ENCODE measurements around the gene KIAA0930. TPM values are rescaled to one million over a fixed set of nuclear protein-coding genes. Genes with fewer than 3 reads are reported as not detected.
A peak's percentile ranks its signal among the peaks of the same experiment; 100 is the strongest.

Gene KIAA0930
- total RNA-seq, 2 experiments from 2014 or later, result 13.3 to 17.8 TPM

DNA sequence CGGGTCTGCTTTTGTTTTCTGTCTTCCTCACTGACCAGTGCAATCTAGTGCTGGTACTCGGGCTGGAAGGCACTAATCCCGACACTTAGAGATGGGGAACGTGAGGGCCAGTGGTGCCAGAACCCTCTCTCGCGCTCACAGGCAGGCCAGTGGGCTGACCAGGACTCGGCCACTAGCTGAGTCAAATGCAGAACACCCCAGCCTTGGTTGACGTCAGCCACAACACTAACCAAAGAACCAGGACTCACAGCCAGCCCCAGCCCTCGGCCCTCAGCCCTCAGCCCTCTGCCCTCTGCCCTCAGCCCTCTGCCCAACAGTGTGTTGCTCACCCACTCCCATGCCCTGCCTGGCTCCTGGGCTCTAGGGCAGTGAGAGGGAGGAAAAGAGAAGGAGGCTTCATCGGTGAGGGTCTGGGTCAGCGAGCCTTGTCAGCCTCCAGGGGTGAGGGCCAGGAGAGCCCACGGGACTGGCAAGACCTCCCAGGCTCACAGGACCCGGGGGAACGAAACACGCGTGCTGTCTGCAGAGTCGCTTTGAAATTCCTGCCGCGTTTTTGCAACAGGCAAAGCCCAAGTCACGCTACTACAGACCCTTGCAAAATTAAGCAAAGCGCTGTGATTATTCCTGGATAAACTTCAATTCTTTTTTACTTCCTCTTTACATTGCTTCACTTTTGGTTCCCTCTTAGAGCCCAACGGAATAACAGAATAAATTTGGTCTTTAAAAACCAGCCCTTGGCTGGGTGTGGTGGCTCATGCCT is 27.5 kb downstream of the KIAA0930 start:
- CTCF ChIA-PET, result no interaction called here
- no peaks in the 10 kb centered on the region for H3K4me1 Mint-ChIP-seq

DNA sequence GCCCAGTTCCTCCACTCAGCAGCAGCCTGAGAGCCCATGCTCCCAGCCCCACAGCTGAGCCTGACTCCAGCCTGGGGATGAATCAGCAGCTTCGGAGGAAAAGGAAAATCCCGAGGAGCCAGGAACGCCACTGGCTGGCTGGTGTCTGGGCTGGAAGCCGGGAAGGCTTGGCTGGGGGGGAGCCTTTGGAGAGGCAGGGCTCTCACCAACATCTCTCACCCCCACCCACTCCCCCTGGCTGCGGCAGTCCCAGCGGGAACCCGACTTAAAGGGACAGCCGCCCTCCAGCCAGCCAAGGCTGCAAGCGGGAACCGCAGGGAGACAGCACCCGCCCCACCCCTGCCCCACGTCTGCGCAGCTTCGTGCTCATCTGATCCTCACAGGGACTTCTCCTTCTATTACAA is 28.4 kb downstream of the KIAA0930 start:
- Mint-ChIP-seq H3K27ac (no peak overlapping the region), H3K4me3 (no peak overlapping the region), H3K27me3 (no peaks in the 10 kb centered on the region), H3K36me3 (ENCODE audit: low read depth) (no peaks in the 10 kb centered on the region), H3K9me3 (no peaks in the 10 kb centered on the region), H3K4me1 (no peaks in the 10 kb centered on the region)
- ChIA-PET CTCF (no interaction called here), POLR2A (no interaction called here)
- DNase-seq, result no peak

More for the DNA sequence above, 27.5 kb downstream of the KIAA0930 start:
- POLR2A ChIA-PET, result no interaction called here
- H3K9me3 Mint-ChIP-seq, result no peaks in the 10 kb centered on the region
- H3K36me3 Mint-ChIP-seq (ENCODE audit: low read depth), result no peaks in the 10 kb centered on the region
- no peak for DNase-seq
- H3K4me3 Mint-ChIP-seq, result no peak overlapping the region
- H3K27ac Mint-ChIP-seq, result no peak overlapping the region
- no peaks in the 10 kb centered on the region for H3K27me3 Mint-ChIP-seq

DNA sequence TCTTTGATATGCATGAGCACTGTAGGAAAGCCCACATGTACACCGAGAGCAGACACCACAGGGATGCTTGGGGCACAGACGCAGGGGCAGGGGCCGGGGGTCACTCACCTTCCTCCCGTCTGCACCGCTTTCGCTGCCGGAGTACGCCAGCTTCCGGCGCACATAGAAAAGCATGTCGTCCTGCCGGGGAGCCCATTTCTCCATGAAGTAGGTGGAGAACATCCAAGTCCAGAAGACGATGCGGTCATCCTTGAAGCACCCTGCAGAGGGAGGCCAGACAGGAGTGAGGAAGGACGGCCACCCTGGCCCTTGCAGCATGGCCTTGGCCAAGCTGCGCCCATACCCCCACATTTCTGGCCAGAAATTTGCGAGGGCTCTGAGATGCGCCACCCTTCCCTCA is 28.8 kb downstream of the KIAA0930 start:
- Mint-ChIP-seq H3K4me1 (no peaks in the 10 kb centered on the region), H3K4me3 (no peak overlapping the region), H3K27me3 (no peaks in the 10 kb centered on the region), H3K27ac (no peak overlapping the region), H3K36me3 (ENCODE audit: low read depth) (no peaks in the 10 kb centered on the region), H3K9me3 (no peaks in the 10 kb centered on the region)
- CTCF ChIA-PET, result no interaction called here
- POLR2A ChIA-PET, result no interaction called here
- no peak for DNase-seq

DNA sequence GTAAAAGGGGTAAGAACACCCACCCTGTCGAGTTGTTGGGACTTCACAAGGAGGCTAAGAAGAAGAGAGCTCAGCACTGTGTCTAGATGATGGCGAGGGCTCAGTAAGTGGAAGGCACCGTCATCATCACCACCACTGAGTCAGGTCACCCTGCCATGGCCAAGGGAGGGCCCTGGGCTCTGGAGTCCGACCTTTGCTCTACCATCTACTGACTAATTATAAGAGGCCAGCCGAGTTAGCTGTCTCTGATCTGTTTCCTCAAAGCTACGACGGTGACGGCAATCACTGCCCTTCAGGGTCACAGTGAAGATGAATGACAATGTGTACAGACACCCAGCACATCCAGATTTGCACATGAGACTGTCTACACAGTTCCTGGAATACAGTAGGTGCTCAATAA is 29.3 kb downstream of the KIAA0930 start:
- DNase-seq, result no peak
- Mint-ChIP-seq H3K36me3 (ENCODE audit: low read depth) (no peaks in the 10 kb centered on the region), H3K9me3 (no peaks in the 10 kb centered on the region), H3K27me3 (no peaks in the 10 kb centered on the region), H3K4me3 (no peak overlapping the region), H3K27ac (no peak overlapping the region), H3K4me1 (no peaks in the 10 kb centered on the region)
- CTCF ChIA-PET, result no interaction called here
- POLR2A ChIA-PET, result no interaction called here

DNA sequence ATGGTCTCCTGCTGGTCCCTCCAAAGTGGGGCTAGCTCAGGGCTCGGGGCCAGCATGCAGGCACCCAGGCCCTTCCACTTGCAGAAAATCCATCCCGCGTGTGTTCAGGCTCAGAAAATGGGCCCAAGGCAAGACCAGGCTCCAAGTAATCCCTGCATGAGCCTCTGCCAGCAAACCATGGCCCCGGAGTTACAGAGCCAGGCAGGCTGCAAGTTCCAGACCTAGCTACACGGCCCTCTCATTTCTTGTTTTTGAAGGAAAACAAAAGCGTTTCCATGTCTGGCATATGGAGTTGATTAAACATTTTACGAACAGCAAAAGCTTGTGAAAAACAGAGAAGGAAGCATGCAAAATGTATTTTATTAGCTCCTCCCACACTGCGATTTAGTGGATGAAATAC is 29.7 kb downstream of the KIAA0930 start:
- H3K4me1 Mint-ChIP-seq, result no peaks in the 10 kb centered on the region
- H3K4me3 Mint-ChIP-seq, result no peak overlapping the region
- no peak for DNase-seq
- H3K9me3 Mint-ChIP-seq, result no peaks in the 10 kb centered on the region
- H3K36me3 Mint-ChIP-seq (ENCODE audit: low read depth), result no peaks in the 10 kb centered on the region
- H3K27me3 Mint-ChIP-seq, result no peaks in the 10 kb centered on the region
- POLR2A ChIA-PET, result no interaction called here
- CTCF ChIA-PET, result interaction anchor here (0.9 to 1.1 kb wide), 2 partner anchors 10 to 99 kb away, joined by 3 read pairs; no protein-coding TSS in a partner anchor
- H3K27ac Mint-ChIP-seq, result no peak overlapping the region

DNA sequence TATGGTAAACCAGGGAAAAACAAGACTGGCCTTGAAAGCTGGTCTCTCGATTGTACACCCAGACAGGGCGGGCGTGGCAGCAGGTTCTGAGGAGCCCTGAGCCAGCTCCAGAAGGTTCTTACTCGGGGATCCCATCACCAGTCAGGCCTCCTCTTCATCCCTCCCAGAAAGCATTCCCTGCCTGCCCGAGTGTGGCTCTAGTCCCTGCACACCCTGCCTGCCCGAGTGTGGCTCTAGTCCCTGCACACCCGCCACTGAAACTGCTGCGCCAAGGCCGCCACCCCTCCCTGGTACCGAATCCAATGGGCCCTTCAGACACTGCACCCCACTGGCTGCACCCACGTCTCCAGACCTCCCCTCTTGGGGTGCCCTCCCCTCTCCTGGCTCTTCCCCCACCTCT is 30.1 kb downstream of the KIAA0930 start:
- CTCF ChIA-PET, result interaction anchor here (0.9 to 1.1 kb wide), 2 partner anchors 10 to 98 kb away, joined by 3 read pairs; no protein-coding TSS in a partner anchor
- Mint-ChIP-seq H3K36me3 (ENCODE audit: low read depth) (no peaks in the 10 kb centered on the region), H3K27ac (no peak overlapping the region), H3K4me3 (no peak overlapping the region), H3K4me1 (no peaks in the 10 kb centered on the region), H3K9me3 (no peaks in the 10 kb centered on the region), H3K27me3 (no peaks in the 10 kb centered on the region)
- POLR2A ChIA-PET, result no interaction called here
- DNase-seq, result no peak

DNA sequence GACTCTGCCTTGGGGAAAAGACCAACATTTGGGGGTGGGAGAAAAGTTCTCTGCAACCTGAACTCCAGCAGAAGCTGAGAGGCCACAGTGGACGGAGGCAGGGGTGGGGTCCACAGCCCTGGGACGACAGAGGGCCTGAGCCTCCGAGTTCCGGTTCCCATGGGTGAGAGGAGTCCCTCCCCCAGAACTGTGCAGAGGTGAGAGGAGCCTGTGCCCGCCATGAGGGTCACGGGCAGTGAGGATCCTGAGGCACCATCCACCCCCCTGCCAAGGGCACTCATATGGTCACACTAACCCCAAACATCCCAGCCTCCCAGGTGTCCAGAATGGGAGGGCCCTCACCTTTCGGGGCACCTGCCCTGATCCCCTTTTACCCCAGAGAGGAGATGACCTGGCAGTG is 30.5 kb downstream of the KIAA0930 start:
- Mint-ChIP-seq H3K27me3 (no peaks in the 10 kb centered on the region), H3K36me3 (ENCODE audit: low read depth) (no peaks in the 10 kb centered on the region), H3K4me3 (no peak overlapping the region), H3K27ac (no peak overlapping the region), H3K4me1 (no peaks in the 10 kb centered on the region), H3K9me3 (no peaks in the 10 kb centered on the region)
- POLR2A ChIA-PET, result no interaction called here
- no peak for DNase-seq
- CTCF ChIA-PET, result interaction anchor here (0.9 to 1.7 kb wide), 4 partner anchors 10 to 98 kb away, joined by 3 to 5 read pairs (median 3); no protein-coding TSS in a partner anchor

DNA sequence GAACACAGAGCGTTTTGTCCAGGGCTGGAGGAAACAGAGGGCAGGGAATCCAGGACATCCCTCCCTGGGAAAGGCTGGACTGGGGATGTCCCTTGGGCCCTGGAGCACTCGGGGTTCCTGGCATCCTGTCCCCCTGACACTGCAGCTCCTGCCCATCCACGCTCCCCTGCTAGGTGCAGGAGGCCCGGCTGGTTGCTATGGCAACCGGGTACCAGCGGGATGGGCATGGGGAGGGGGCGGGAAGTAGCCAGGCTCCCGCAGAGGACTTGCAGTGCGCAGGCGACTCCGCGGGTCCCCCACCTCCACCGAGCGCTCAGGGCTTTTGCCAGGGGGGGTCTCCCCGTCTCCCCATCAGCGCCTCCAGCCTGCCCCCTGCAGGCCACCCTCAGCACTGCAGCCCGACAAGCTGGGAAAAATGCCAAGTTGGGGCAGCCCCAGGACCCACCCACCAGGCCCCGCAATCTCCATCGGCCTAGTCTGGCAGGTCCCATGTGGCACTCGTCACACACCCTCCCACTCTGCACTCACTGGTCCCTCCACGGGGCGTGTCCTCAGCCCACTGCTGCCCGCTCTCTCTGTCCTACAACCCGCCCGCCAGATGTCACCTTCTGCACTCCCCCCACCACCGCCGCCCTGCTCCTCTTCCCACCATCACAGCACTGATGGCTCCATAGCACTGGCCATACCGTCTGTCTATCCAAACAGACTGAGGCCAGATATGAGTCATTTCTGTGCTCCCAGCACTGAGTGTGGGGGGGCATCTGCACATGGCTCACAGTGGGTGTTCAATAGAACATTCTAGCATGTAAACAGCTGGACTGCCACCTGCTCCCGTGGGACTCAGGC is 31.5 kb downstream of the KIAA0930 start:
- CTCF ChIA-PET, result interaction anchor here (0.6 to 1.7 kb wide), 4 partner anchors 9 to 39 kb away, joined by 3 to 5 read pairs (median 4); no protein-coding TSS in a partner anchor
- H3K27ac Mint-ChIP-seq, result no peak overlapping the region
- POLR2A ChIA-PET, result no interaction called here
- H3K4me1 Mint-ChIP-seq, result no peaks in the 10 kb centered on the region
- H3K27me3 Mint-ChIP-seq, result no peaks in the 10 kb centered on the region
- H3K36me3 Mint-ChIP-seq (ENCODE audit: low read depth), result no peaks in the 10 kb centered on the region
- DNase-seq, result peak; percentile 25
- H3K9me3 Mint-ChIP-seq, result no peaks in the 10 kb centered on the region
- no peak overlapping the region for H3K4me3 Mint-ChIP-seq

GRCh38 chr22:45208696-45208992 is 32.0 kb downstream of the KIAA0930 start:
- DNase-seq, result no peak
- Mint-ChIP-seq H3K27me3 (no peaks in the 10 kb centered on the region), H3K4me3 (no peak overlapping the region), H3K27ac (no peak overlapping the region), H3K4me1 (no peaks in the 10 kb centered on the region), H3K36me3 (ENCODE audit: low read depth) (no peaks in the 10 kb centered on the region), H3K9me3 (no peaks in the 10 kb centered on the region)
- POLR2A ChIA-PET, result no interaction called here
- CTCF ChIA-PET, result interaction anchor here (1.1 to 1.7 kb wide), 2 partner anchors 10 to 39 kb away, joined by 3 to 5 read pairs; no protein-coding TSS in a partner anchor

DNA sequence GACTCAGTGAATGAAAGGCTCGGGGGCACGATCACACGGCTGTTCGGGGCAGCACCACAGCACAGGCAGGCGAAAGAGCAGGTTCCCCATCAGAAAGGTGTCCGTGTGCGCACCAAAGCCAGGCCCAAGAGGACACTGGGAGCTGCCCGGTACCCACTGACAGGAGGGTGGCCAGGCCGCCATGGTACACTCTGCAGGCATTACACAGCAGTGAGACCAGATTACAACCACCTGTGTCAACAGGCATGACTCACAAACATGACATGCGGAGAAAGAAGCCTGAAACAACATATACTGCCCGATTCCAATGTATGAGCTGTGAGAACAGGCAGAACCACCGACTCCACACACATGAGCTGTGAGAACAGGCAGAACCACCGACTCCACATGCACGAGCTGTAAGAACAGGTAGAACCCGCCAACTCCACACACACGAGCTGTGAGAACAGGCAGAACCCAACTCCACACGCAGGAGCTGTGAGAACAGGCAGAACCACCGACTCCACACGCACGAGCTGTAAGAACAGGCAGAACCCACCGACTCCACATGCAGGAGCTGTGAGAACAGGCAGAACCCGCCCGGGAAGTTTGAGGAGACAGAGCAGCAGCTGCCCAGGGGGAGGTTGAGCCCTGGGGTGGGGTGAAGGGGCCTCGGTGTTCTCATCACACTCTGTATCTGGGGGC is 32.6 kb downstream of the KIAA0930 start:
- H3K4me1 Mint-ChIP-seq, result no peaks in the 10 kb centered on the region
- H3K27me3 Mint-ChIP-seq, result no peaks in the 10 kb centered on the region
- POLR2A ChIA-PET, result no interaction called here

DNA sequence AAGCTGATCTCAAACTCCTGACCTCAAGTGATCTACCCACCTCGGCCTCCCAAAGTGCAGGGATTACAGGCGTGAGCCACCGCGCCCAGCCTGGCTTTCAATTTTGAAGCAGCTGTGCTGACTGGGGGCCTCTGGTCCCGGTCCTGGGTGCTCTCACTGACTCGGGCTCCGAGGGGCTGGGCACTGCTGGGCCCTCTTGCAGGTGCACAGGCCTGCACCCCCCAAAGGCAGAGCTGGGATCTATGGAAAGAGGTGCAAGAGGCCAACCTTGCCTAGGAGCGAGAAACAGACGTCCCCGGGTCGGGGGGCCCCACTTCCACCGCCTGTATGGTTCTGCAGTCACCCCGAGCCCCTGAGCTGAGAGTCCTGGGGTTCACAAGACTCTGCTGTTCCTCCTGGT is 33.2 kb downstream of the KIAA0930 start:
- DNase-seq, result no peak

More for the DNA sequence above, 32.6 kb downstream of the KIAA0930 start:
- Mint-ChIP-seq H3K27ac (no peak overlapping the region), H3K4me3 (no peak overlapping the region), H3K9me3 (no peaks in the 10 kb centered on the region), H3K36me3 (ENCODE audit: low read depth) (no peaks in the 10 kb centered on the region)
- no peak for DNase-seq
- CTCF ChIA-PET, result interaction anchor here (1.1 to 1.7 kb wide), 2 partner anchors 10 to 38 kb away, joined by 3 to 5 read pairs; no protein-coding TSS in a partner anchor

DNA sequence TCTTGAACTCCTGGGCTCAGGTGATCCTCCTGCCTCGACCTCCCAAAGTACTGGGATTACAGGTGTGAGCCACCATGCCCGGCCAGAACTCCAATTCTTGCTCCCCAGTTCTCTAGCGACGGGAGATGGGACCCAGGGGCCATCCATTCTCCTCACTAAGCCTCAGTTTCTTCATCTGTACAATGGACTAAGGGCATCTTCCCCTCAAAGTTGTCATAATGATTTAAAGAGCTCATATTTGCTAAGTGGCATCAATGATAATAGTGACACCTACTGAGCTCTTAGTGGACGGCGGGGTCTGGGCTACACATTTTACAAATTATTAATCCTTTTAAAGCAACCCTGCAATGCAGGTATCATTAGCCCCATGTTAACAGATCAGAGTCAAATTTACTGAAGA is 34.5 kb downstream of the KIAA0930 start:
- H3K4me3 Mint-ChIP-seq, result no peak overlapping the region
- CTCF ChIA-PET, result interaction anchor here (0.6 to 1.4 kb wide), 2 partner anchors 20 to 47 kb away, joined by 5 to 6 read pairs; no protein-coding TSS in a partner anchor

More for the DNA sequence above, 33.2 kb downstream of the KIAA0930 start:
- H3K9me3 Mint-ChIP-seq, result no peaks in the 10 kb centered on the region
- ChIA-PET CTCF (no interaction called here), POLR2A (no interaction called here)
- H3K4me1 Mint-ChIP-seq, result no peaks in the 10 kb centered on the region
- H3K36me3 Mint-ChIP-seq (ENCODE audit: low read depth), result no peaks in the 10 kb centered on the region
- H3K4me3 Mint-ChIP-seq, result no peak overlapping the region
- H3K27ac Mint-ChIP-seq, result no peak overlapping the region
- no peaks in the 10 kb centered on the region for H3K27me3 Mint-ChIP-seq

More for the DNA sequence above, 34.5 kb downstream of the KIAA0930 start:
- Mint-ChIP-seq H3K4me1 (no peaks in the 10 kb centered on the region), H3K9me3 (no peaks in the 10 kb centered on the region), H3K27me3 (no peaks in the 10 kb centered on the region), H3K27ac (no peak overlapping the region), H3K36me3 (ENCODE audit: low read depth) (no peaks in the 10 kb centered on the region)
- POLR2A ChIA-PET, result no interaction called here
- no peak for DNase-seq

All from activated CD4-positive, alpha-beta T cell treated with anti-CD3 and anti-CD28 coated beads, Interleukin-2, amount 10 ng/mL, durations not matched to agents 7 days and 5 days (primary cell).